Neural progenitor cell (in vitro differentiated cells): ENCODE measurements around the gene INPP5J. TPM values are rescaled to one million over a fixed set of nuclear protein-coding genes. Genes with fewer than 3 reads are reported as not detected.

ENCODE experiments used
- DNase-seq: peaks from one replicate; pipeline ENCODE4 v3.0.0-alpha.2; 2016; ENCODE audit warnings: low spot score
- H2AFZ ChIP-seq: fragments of 200-600 bp; sonication (generic); replicated peaks from 2 replicates; pipeline ENCODE4 v1.6.1; 2016; ENCODE audit warnings: antibody characterized with exemption
- H3F3A ChIP-seq: fragments of 200-600 bp; sonication (generic); 2 replicates; pipeline ENCODE4 v1.6.1; 2016; ENCODE audit warnings: antibody characterized with exemption, low read depth
- H3K27ac ChIP-seq: fragments of 200-600 bp; sonication (generic); 2 replicates; pipeline ENCODE4 v1.5.1; 2016; ENCODE audit warnings: mild to moderate bottlenecking
- H3K27me3 ChIP-seq: fragments of 200-600 bp; sonication (generic); 2 replicates; pipeline ENCODE4 v1.6.1; 2016; ENCODE audit warnings: mild to moderate bottlenecking, moderate library complexity
- H3K36me3 ChIP-seq: fragments of 200-600 bp; sonication (generic); 2 replicates; pipeline ENCODE4 v1.5.1; 2016
- H3K4me1 ChIP-seq: fragments of 200-600 bp; sonication (generic); 2 replicates; pipeline ENCODE4 v1.6.1; 2016; ENCODE audit warnings: mixed run types
- H3K4me2 ChIP-seq: fragments of 200-600 bp; sonication (generic); 2 replicates; pipeline ENCODE4 v1.6.1; 2016
- H3K4me3 ChIP-seq: fragments of 200-600 bp; sonication (generic); 2 replicates; pipeline ENCODE4 v1.5.1; 2016
- H3K79me2 ChIP-seq: fragments of 200-600 bp; sonication (generic); 2 replicates; pipeline ENCODE4 v1.6.1; 2016; ENCODE audit warnings: low read depth
- H3K9ac ChIP-seq: fragments of 200-600 bp; sonication (generic); 2 replicates; pipeline ENCODE4 v1.6.1; 2016
- H3K9me3 ChIP-seq: fragments of 200-600 bp; sonication (generic); 2 replicates; pipeline ENCODE4 v1.5.1; 2016; ENCODE audit warnings: low read depth
- H4K20me1 ChIP-seq: fragments of 200-600 bp; sonication (generic); 2 replicates; pipeline ENCODE4 v1.6.1; 2016; ENCODE audit warnings: low read depth
- H3K27ac Mint-ChIP-seq: 3 replicates; pipeline ENCODE4 v1.8.0; 2021; ENCODE audit warnings: mixed read lengths
- H3K27me3 Mint-ChIP-seq: 2 replicates; pipeline ENCODE4 v1.8.0; 2022; ENCODE audit warnings: low read depth, mild to moderate bottlenecking, inconsistent platforms, moderate library complexity, mixed read lengths; ENCODE audit not compliant: insufficient read depth
- H3K36me3 Mint-ChIP-seq: 3 replicates; pipeline ENCODE4 v1.8.0; 2021; ENCODE audit warnings: mixed read lengths
- H3K4me1 Mint-ChIP-seq: 3 replicates; pipeline ENCODE4 v1.8.0; 2021; ENCODE audit warnings: mixed read lengths
- H3K4me3 Mint-ChIP-seq: 3 replicates; pipeline ENCODE4 v1.8.0; 2021; ENCODE audit warnings: mild to moderate bottlenecking, moderate library complexity, mixed read lengths
- H3K9me3 Mint-ChIP-seq: 3 replicates; pipeline ENCODE4 v1.8.0; 2020; ENCODE audit warnings: mixed read lengths
- EZH2 ChIP-seq: fragments of 200-600 bp; sonication (generic); IDR thresholded peaks from 2 replicates; pipeline ENCODE4 v1.6.1; 2017; ENCODE audit warnings: antibody characterized with exemption, mild to moderate bottlenecking, moderate library complexity
- EZH2phosphoT487 ChIP-seq: fragments of 200-600 bp; sonication (generic); IDR thresholded peaks from 2 replicates; pipeline ENCODE4 v1.6.1; 2017; ENCODE audit warnings: antibody characterized with exemption
- total RNA-seq: library from RNA; depleted of rRNA; stranded (reverse); fragments of >200 nt; gene quantifications from 2 replicates; pipeline ENCODE4 v1.2.3, GENCODE V29; 2015; ENCODE audit warnings: low replicate concordance
- TF ChIP-seq, protein P1 (sequence below): fragments of 200-600 bp; sonication (generic); IDR thresholded peaks from 2 replicates; pipeline ENCODE4 v1.5.1; 2017; ENCODE audit warnings: antibody characterized with exemption, mild to moderate bottlenecking

The INPP5J gene
- total RNA-seq, 1 donor from 2014 or later = 1.5 TPM

DNA sequence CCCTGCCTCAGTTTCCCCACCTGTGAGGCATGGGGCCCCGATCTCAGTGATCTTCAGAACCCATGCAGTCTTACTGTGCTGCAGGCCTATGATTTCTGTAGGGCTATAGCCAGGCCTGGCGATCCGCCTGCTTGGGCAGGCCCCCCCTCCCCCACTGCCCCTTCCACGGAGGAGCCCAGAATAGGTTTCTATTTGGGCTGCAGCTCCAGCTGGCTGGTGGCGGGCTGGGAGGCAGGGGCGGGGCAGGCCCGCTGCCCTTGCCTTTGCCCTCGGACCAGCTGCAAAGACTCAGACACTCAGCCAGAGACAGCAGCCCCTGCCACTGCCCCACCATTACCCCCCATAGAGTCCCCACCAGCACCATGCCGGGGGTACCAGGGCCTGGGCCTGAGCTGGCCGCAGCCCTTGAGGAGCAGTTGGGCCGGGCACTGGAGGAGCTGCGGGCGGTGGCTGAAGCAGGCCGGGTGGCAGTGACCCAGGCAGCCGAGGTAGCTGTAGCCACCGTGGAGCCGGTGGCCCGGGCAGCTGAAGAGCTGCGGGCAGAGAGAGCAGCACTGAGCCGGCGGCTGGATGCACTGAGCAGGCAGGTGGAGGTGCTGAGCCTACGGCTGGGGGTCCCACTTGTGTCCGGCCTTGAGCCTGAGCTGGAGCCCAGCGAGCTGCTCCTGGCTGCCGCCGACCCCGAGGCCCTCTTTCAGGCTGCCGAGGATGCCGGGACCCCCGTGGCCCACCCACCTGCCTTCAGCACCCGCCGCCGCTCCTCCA lies 29.5 kb upstream of the INPP5J start:
- Mint-ChIP-seq H3K36me3 (peaks cover 5% of the 10 kb centered on the region), H3K4me1 (peaks cover 2% of the 10 kb centered on the region), H3K27ac (no peak overlapping the region), H3K9me3 (no peaks in the 10 kb centered on the region), H3K4me3 (no peak overlapping the region), H3K27me3 (peaks cover 2% of the 10 kb centered on the region)
- no peak for TF ChIP-seq EZH2
- TF ChIP-seq, protein P1, sequence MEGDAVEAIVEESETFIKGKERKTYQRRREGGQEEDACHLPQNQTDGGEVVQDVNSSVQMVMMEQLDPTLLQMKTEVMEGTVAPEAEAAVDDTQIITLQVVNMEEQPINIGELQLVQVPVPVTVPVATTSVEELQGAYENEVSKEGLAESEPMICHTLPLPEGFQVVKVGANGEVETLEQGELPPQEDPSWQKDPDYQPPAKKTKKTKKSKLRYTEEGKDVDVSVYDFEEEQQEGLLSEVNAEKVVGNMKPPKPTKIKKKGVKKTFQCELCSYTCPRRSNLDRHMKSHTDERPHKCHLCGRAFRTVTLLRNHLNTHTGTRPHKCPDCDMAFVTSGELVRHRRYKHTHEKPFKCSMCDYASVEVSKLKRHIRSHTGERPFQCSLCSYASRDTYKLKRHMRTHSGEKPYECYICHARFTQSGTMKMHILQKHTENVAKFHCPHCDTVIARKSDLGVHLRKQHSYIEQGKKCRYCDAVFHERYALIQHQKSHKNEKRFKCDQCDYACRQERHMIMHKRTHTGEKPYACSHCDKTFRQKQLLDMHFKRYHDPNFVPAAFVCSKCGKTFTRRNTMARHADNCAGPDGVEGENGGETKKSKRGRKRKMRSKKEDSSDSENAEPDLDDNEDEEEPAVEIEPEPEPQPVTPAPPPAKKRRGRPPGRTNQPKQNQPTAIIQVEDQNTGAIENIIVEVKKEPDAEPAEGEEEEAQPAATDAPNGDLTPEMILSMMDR = no peak
- TF ChIP-seq EZH2phosphoT487 = no peak
- DNase-seq = no peak
- Histone ChIP-seq H3K4me3 (no peak overlapping the region), H3K27ac (no peak overlapping the region), H3F3A (no peaks in the 10 kb centered on the region), H2AFZ (no peak overlapping the region), H3K9ac (no peak overlapping the region), H4K20me1 (no peaks in the 10 kb centered on the region), H3K79me2 (no peaks in the 10 kb centered on the region), H3K36me3 (no peaks in the 10 kb centered on the region), H3K27me3 (no peaks in the 10 kb centered on the region), H3K9me3 (no peaks in the 10 kb centered on the region), H3K4me1 (peaks cover 1% of the 10 kb centered on the region), H3K4me2 (no peak overlapping the region)

DNA sequence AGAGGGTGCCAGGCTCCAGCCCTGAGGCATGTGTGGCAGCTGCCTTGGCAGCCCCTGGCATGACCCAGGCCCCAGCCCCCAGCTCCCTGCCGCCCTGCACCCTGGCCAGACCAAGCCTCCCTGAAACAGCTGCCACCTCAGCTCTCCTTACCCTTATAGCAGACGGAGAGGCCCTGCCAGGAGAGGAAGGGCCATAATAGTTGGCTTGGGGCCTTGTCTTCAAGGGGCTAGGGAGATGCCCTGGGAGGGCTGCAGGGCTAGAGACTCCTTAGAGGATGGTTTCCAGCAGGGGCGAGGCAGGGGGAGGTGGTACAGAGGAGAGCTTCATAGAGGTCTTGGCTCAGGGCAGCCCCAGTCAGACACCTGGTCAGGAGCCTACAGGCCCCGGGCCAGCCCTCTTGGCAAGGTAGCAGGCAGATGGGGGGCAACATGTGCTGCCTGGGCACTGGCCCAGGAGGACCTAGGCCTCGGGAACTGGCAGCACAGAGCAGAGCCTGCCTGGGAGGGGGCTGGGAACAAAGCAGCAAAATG lies 28.7 kb upstream of the INPP5J start:
- Histone ChIP-seq H3K36me3 (no peaks in the 10 kb centered on the region), H3F3A (no peaks in the 10 kb centered on the region), H3K27ac (no peak overlapping the region), H4K20me1 (no peaks in the 10 kb centered on the region), H3K79me2 (no peaks in the 10 kb centered on the region), H3K9me3 (no peaks in the 10 kb centered on the region), H3K4me3 (no peak overlapping the region), H3K4me2 (no peak overlapping the region), H3K27me3 (no peaks in the 10 kb centered on the region), H3K4me1 (peaks cover 3% of the 10 kb centered on the region), H3K9ac (no peak overlapping the region), H2AFZ (no peak overlapping the region)
- Mint-ChIP-seq H3K4me1 (peaks cover 2% of the 10 kb centered on the region), H3K27ac (no peak overlapping the region), H3K9me3 (no peaks in the 10 kb centered on the region), H3K27me3 (peaks cover 2% of the 10 kb centered on the region), H3K4me3 (no peak overlapping the region), H3K36me3 (peaks cover 5% of the 10 kb centered on the region)
- DNase-seq = no peak
- no peak for TF ChIP-seq EZH2phosphoT487
- no peak for TF ChIP-seq EZH2
- TF ChIP-seq, protein P1 = no peak

DNA sequence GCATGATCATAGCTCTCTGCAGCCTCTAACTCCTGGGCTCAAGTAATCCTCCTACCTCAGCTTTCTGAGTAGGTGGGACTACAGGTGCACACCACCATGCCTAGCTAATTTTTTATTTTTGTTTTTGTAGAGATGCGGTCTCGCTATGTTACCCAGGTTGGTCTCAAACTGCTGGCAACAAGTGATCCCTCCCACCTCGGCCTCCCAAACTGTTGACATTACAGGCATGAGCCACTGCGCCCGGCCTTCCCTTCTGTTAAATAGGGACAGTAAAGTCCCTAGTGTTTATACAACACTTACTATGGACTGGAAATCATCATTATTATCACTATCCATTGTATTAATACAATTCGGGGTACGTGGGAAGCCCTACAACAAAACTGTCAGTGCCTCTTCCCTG lies 28.0 kb upstream of the INPP5J start:
- Histone ChIP-seq H3F3A (no peaks in the 10 kb centered on the region), H4K20me1 (no peaks in the 10 kb centered on the region), H3K27me3 (no peaks in the 10 kb centered on the region), H3K36me3 (no peaks in the 10 kb centered on the region), H3K9ac (no peak overlapping the region), H3K4me3 (no peak overlapping the region), H2AFZ (no peak overlapping the region), H3K27ac (no peak overlapping the region), H3K9me3 (no peaks in the 10 kb centered on the region), H3K79me2 (no peaks in the 10 kb centered on the region), H3K4me2 (no peak overlapping the region), H3K4me1 (peaks cover 3% of the 10 kb centered on the region)
- H3K4me3 Mint-ChIP-seq = no peak overlapping the region
- peaks cover 2% of the 10 kb centered on the region for H3K27me3 Mint-ChIP-seq
- H3K27ac Mint-ChIP-seq = no peak overlapping the region
- H3K36me3 Mint-ChIP-seq = peaks cover 5% of the 10 kb centered on the region
- no peak for DNase-seq
- no peaks in the 10 kb centered on the region for H3K9me3 Mint-ChIP-seq
- peaks cover 2% of the 10 kb centered on the region for H3K4me1 Mint-ChIP-seq
- no peak for TF ChIP-seq EZH2
- TF ChIP-seq, protein P1 = no peak
- no peak for TF ChIP-seq EZH2phosphoT487
